Duodenal mucosa (tissue), 2 donors: ENCODE measurements around the gene RENBP.

Experiments used
- H3K27ac ChIP-seq: one replicate; pipeline ENCODE4 v1.7.0; 2013; ENCODE audit warnings: low read depth, low read length
- H3K27me3 ChIP-seq, 2 donors: one replicate each; pipeline ENCODE4 v1.7.0; 2013; ENCODE audit warnings: low read length in 2 of 2, control low read depth in 1 of 2; ENCODE audit not compliant: insufficient read depth in 2 of 2, control insufficient read depth in 1 of 2
- H3K36me3 ChIP-seq, 2 donors: one replicate each; pipeline ENCODE4 v1.7.0; 2013; ENCODE audit warnings: low read length in 2 of 2, control low read depth in 1 of 2; ENCODE audit not compliant: insufficient read depth in 2 of 2, control insufficient read depth in 1 of 2
- H3K4me1 ChIP-seq, 2 donors: one replicate each; pipeline ENCODE4 v1.7.0; 2013; ENCODE audit warnings: low read length in 2 of 2, control low read depth in 1 of 2; ENCODE audit not compliant: insufficient read depth in 2 of 2, control insufficient read depth in 1 of 2
- H3K4me3 ChIP-seq, 2 donors: one replicate each; pipeline ENCODE4 v1.7.0; 2013; ENCODE audit warnings: low read length in 2 of 2, low read depth in 1 of 2
- H3K9ac ChIP-seq, 2 donors: one replicate each; pipeline ENCODE4 v1.7.0; 2013; ENCODE audit warnings: low read length in 2 of 2, low read depth in 1 of 2
- H3K9me3 ChIP-seq, 2 donors: one replicate each; pipeline ENCODE4 v1.7.0; 2013; ENCODE audit warnings: low read length in 2 of 2, control low read depth in 1 of 2; ENCODE audit not compliant: control insufficient read depth in 1 of 2

The RENBP gene

GRCh38 chrX:153965406-153965805 is 21.0 kb upstream of the RENBP start:
- Histone ChIP-seq H3K4me3 (no peak overlapping the region), H3K27ac (no peak overlapping the region), H3K9me3 (no peaks in the 10 kb centered on the region), H3K27me3 (no peaks in the 10 kb centered on the region), H3K4me1 (peaks cover 24 to 34% of the 10 kb centered on the region in 2 donors), H3K36me3 (peaks cover 28 to 33% of the 10 kb centered on the region in 2 donors), H3K9ac (no peak overlapping the region)

- no peak overlapping the region for H3K9ac ChIP-seq
- H3K4me3 ChIP-seq = no peak overlapping the region
- no peak overlapping the region for H3K27ac ChIP-seq
- H3K36me3 ChIP-seq = peaks cover 32 to 46% of the 10 kb centered on the region in 2 donors
- H3K27me3 ChIP-seq = no peaks in the 10 kb centered on the region
- peaks cover 24 to 28% of the 10 kb centered on the region in 2 donors for H3K4me1 ChIP-seq
- H3K9me3 ChIP-seq = no peaks in the 10 kb centered on the region
Observed at GRCh38 chrX:153964105-153964504, 19.7 kb upstream of the RENBP start.

GRCh38 chrX:153963546-153963945 is 19.1 kb upstream of the RENBP start:
- H3K4me1 ChIP-seq = peaks cover 23 to 24% of the 10 kb centered on the region in 2 donors
- H3K27ac ChIP-seq = no peak overlapping the region
- H3K4me3 ChIP-seq = no peak overlapping the region
- H3K27me3 ChIP-seq = no peaks in the 10 kb centered on the region
- H3K9ac ChIP-seq = no peak overlapping the region
- H3K36me3 ChIP-seq = peaks cover 34 to 52% of the 10 kb centered on the region in 2 donors
- H3K9me3 ChIP-seq = no peaks in the 10 kb centered on the region

- Histone ChIP-seq H3K27ac (no peak overlapping the region), H3K36me3 (peaks cover 40 to 75% of the 10 kb centered on the region in 2 donors), H3K4me3 (no peak overlapping the region), H3K27me3 (no peaks in the 10 kb centered on the region), H3K9ac (no peak overlapping the region), H3K4me1 (peaks cover 2 to 3% of the 10 kb centered on the region in 2 donors), H3K9me3 (no peaks in the 10 kb centered on the region)
Observed at GRCh38 chrX:153961292-153961691, 16.8 kb upstream of the RENBP start.

- Histone ChIP-seq H3K36me3 (peaks cover 40 to 80% of the 10 kb centered on the region in 2 donors), H3K9me3 (no peaks in the 10 kb centered on the region), H3K27me3 (no peaks in the 10 kb centered on the region), H3K27ac (no peak overlapping the region), H3K4me3 (no peak overlapping the region), H3K9ac (no peak overlapping the region), H3K4me1 (no peaks in the 10 kb centered on the region)
Observed at GRCh38 chrX:153960786-153961185, 16.3 kb upstream of the RENBP start.

GRCh38 chrX:153960077-153960476 is 15.6 kb upstream of the RENBP start:
- H3K36me3 ChIP-seq = peaks cover 40 to 85% of the 10 kb centered on the region in 2 donors
- H3K9ac ChIP-seq = no peak overlapping the region
- no peaks in the 10 kb centered on the region for H3K4me1 ChIP-seq
- H3K27me3 ChIP-seq = no peaks in the 10 kb centered on the region
- H3K9me3 ChIP-seq = no peaks in the 10 kb centered on the region
- H3K4me3 ChIP-seq = no peak overlapping the region
- H3K27ac ChIP-seq = no peak overlapping the region

- Histone ChIP-seq H3K36me3 (peaks cover 40 to 89% of the 10 kb centered on the region in 2 donors), H3K9me3 (no peaks in the 10 kb centered on the region), H3K4me1 (no peaks in the 10 kb centered on the region), H3K27ac (no peak overlapping the region), H3K27me3 (no peaks in the 10 kb centered on the region), H3K9ac (no peak overlapping the region), H3K4me3 (no peak overlapping the region)
Observed at GRCh38 chrX:153959649-153960048, 15.2 kb upstream of the RENBP start.

GRCh38 chrX:153958605-153959004 is 14.2 kb upstream of the RENBP start:
- peaks cover 40 to 97% of the 10 kb centered on the region in 2 donors for H3K36me3 ChIP-seq
- H3K27me3 ChIP-seq = no peaks in the 10 kb centered on the region
- no peak overlapping the region for H3K4me3 ChIP-seq
- H3K9ac ChIP-seq = no peak overlapping the region
- H3K9me3 ChIP-seq = no peaks in the 10 kb centered on the region
- H3K27ac ChIP-seq = no peak overlapping the region
- no peaks in the 10 kb centered on the region for H3K4me1 ChIP-seq

GRCh38 chrX:153957224-153957623 is 12.8 kb upstream of the RENBP start:
- no peak overlapping the region for H3K9ac ChIP-seq
- no peak overlapping the region for H3K27ac ChIP-seq
- peaks cover 26 to 92% of the 10 kb centered on the region in 2 donors for H3K36me3 ChIP-seq

GRCh38 chrX:153956044-153956907 is 11.8 kb upstream of the RENBP start:
- Histone ChIP-seq H3K4me3 (no peak overlapping the region), H3K9ac (no peak overlapping the region), H3K27me3 (no peaks in the 10 kb centered on the region), H3K4me1 (no peaks in the 10 kb centered on the region), H3K36me3 (peaks cover 17 to 91% of the 10 kb centered on the region in 2 donors), H3K9me3 (no peaks in the 10 kb centered on the region), H3K27ac (no peak overlapping the region)

More at GRCh38 chrX:153957224-153957623, 12.8 kb upstream of the RENBP start:
- Histone ChIP-seq H3K4me3 (no peak overlapping the region), H3K4me1 (no peaks in the 10 kb centered on the region), H3K9me3 (no peaks in the 10 kb centered on the region), H3K27me3 (no peaks in the 10 kb centered on the region)
